Measurements from ENCODE around the gene FBXL13.

FBXL13 gene

GRCh38 chr7:103074519-103075336, at the start of gene FBXL13, which contains the start of gene ARMC10:
FBXL13 (minus strand) TSS chr7:103074796.
ARMC10 (plus strand) TSS chr7:103075140; CDS start chr7:103075273, 133 bp downstream.
- H3K9me3 ChIP-seq (ENCODE audit: control insufficient read depth in 2 of 2, low read length in 2 of 2): no peaks in the 10 kb centered on the region
- peak within 1 kb of the TSS; percentile 98 to 99 for H3K4me3 ChIP-seq (ENCODE audit: low read length in 2 of 2)
- peaks cover 15% of the 10 kb centered on the region for H3K4me1 ChIP-seq (ENCODE audit: control insufficient read depth, insufficient read depth, low read length)
- H3K27ac ChIP-seq (ENCODE audit: low read length): peak within 1 kb of the TSS; percentile 80
- no peaks in the 10 kb centered on the region for H3K36me3 ChIP-seq (ENCODE audit: control insufficient read depth in 2 of 2, insufficient read depth in 2 of 2, low read length in 2 of 2)
- no peaks in the 10 kb centered on the region for H3K27me3 ChIP-seq (ENCODE audit: control insufficient read depth in 1 of 2, insufficient read depth in 2 of 2, low read length in 2 of 2)
- peak within 1 kb of the TSS; percentile 71 to 92 for H3K9ac ChIP-seq (ENCODE audit: low read length in 2 of 2)

DNA sequence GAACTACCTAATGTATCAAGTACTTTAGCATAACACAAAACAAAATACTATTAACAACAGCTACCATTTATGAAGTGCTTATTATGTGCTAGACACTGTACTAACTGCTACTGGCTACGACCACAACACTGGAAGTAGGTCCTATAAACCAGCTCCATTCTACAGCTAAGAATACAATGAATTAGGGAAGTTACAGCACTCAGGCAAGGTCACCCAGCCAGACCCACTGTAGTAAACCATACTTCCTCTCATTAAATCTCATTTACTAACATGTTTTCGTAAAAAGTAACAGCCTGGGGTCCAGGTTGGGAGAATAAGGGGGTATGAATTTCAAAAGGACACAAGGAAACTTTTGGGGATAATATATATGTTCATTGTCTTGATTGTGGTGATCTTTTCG, 48.9 kb upstream of the FBXL13 start:
- H3K36me3 ChIP-seq (ENCODE audit: control insufficient read depth in 2 of 2, insufficient read depth in 2 of 2, low read length in 2 of 2): peaks cover 16 to 25% of the 10 kb centered on the region in 2 donors

GRCh38 chr7:103121641-103122040, 47.0 kb upstream of the FBXL13 start:
- Histone ChIP-seq H3K36me3 (ENCODE audit: control insufficient read depth in 2 of 2, insufficient read depth in 2 of 2, low read length in 2 of 2) (peaks cover 11 to 19% of the 10 kb centered on the region in 2 donors), H3K4me3 (ENCODE audit: low read length in 2 of 2) (no peak overlapping the region), H3K4me1 (ENCODE audit: control insufficient read depth, insufficient read depth, low read length) (no peaks in the 10 kb centered on the region), H3K27ac (ENCODE audit: low read length) (no peak overlapping the region), H3K9me3 (ENCODE audit: control insufficient read depth in 2 of 2, low read length in 2 of 2) (no peaks in the 10 kb centered on the region), H3K27me3 (ENCODE audit: control insufficient read depth in 1 of 2, insufficient read depth in 2 of 2, low read length in 2 of 2) (no peaks in the 10 kb centered on the region), H3K9ac (ENCODE audit: low read length in 2 of 2) (no peak overlapping the region)

More for the DNA sequence above, 48.9 kb upstream of the FBXL13 start:
- no peaks in the 10 kb centered on the region for H3K9me3 ChIP-seq (ENCODE audit: control insufficient read depth in 2 of 2, low read length in 2 of 2)
- no peak overlapping the region for H3K4me3 ChIP-seq (ENCODE audit: low read length in 2 of 2)
- H3K4me1 ChIP-seq (ENCODE audit: control insufficient read depth, insufficient read depth, low read length): no peaks in the 10 kb centered on the region
- no peaks in the 10 kb centered on the region for H3K27me3 ChIP-seq (ENCODE audit: control insufficient read depth in 1 of 2, insufficient read depth in 2 of 2, low read length in 2 of 2)
- no peak overlapping the region for H3K27ac ChIP-seq (ENCODE audit: low read length)
- H3K9ac ChIP-seq (ENCODE audit: low read length in 2 of 2): no peak overlapping the region

- Histone ChIP-seq H3K4me1 (ENCODE audit: control insufficient read depth, insufficient read depth, low read length) (no peaks in the 10 kb centered on the region), H3K27me3 (ENCODE audit: control insufficient read depth in 1 of 2, insufficient read depth in 2 of 2, low read length in 2 of 2) (no peaks in the 10 kb centered on the region), H3K9me3 (ENCODE audit: control insufficient read depth in 2 of 2, low read length in 2 of 2) (no peaks in the 10 kb centered on the region), H3K4me3 (ENCODE audit: low read length in 2 of 2) (no peak overlapping the region), H3K9ac (ENCODE audit: low read length in 2 of 2) (no peak overlapping the region), H3K36me3 (ENCODE audit: control insufficient read depth in 2 of 2, insufficient read depth in 2 of 2, low read length in 2 of 2) (peaks cover 11 to 19% of the 10 kb centered on the region in 2 donors), H3K27ac (ENCODE audit: low read length) (no peak overlapping the region)
Observed at GRCh38 chr7:103120362-103120761, 45.8 kb upstream of the FBXL13 start.

DNA sequence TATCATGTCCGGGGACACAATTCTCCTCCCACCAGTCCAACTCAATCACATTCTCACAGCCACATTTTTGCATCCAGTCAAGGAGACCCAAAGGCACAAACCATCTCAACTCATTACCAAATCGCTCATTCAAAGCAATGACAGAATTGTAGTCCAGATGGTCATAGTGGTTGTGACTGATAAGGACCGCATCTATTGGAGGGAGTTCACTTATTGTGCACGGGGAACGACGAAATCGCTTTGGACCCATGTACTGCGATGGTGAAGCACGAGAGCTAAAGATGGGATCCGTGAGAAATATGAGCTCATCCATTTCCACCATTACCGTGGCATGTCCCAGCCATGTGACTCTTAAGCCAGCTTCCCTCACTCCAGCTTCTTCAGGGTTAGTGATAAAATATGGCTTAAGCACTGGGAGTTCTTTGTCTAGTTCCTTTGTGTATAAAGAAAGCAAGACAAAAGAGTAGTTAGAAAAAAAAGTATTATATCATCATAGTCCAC, 45.2 kb upstream of the FBXL13 start:
- Histone ChIP-seq H3K36me3 (ENCODE audit: control insufficient read depth in 2 of 2, insufficient read depth in 2 of 2, low read length in 2 of 2) (peaks cover 11 to 19% of the 10 kb centered on the region in 2 donors), H3K27ac (ENCODE audit: low read length) (no peak overlapping the region), H3K4me1 (ENCODE audit: control insufficient read depth, insufficient read depth, low read length) (no peaks in the 10 kb centered on the region), H3K9ac (ENCODE audit: low read length in 2 of 2) (no peak overlapping the region), H3K27me3 (ENCODE audit: control insufficient read depth in 1 of 2, insufficient read depth in 2 of 2, low read length in 2 of 2) (no peaks in the 10 kb centered on the region), H3K9me3 (ENCODE audit: control insufficient read depth in 2 of 2, low read length in 2 of 2) (no peaks in the 10 kb centered on the region), H3K4me3 (ENCODE audit: low read length in 2 of 2) (no peak overlapping the region)

- Histone ChIP-seq H3K27me3 (ENCODE audit: control insufficient read depth in 1 of 2, insufficient read depth in 2 of 2, low read length in 2 of 2) (no peaks in the 10 kb centered on the region), H3K9me3 (ENCODE audit: control insufficient read depth in 2 of 2, low read length in 2 of 2) (no peaks in the 10 kb centered on the region), H3K36me3 (ENCODE audit: control insufficient read depth in 2 of 2, insufficient read depth in 2 of 2, low read length in 2 of 2) (peaks cover 7 to 22% of the 10 kb centered on the region in 2 donors), H3K4me3 (ENCODE audit: low read length in 2 of 2) (no peak overlapping the region), H3K4me1 (ENCODE audit: control insufficient read depth, insufficient read depth, low read length) (no peaks in the 10 kb centered on the region), H3K9ac (ENCODE audit: low read length in 2 of 2) (no peak overlapping the region), H3K27ac (ENCODE audit: low read length) (no peak overlapping the region)
Observed at GRCh38 chr7:103117465-103117864, 42.9 kb upstream of the FBXL13 start.

GRCh38 chr7:103116991-103117390, 42.4 kb upstream of the FBXL13 start:
- Histone ChIP-seq H3K4me1 (ENCODE audit: control insufficient read depth, insufficient read depth, low read length) (no peaks in the 10 kb centered on the region), H3K27ac (ENCODE audit: low read length) (no peak overlapping the region), H3K9me3 (ENCODE audit: control insufficient read depth in 2 of 2, low read length in 2 of 2) (no peaks in the 10 kb centered on the region), H3K9ac (ENCODE audit: low read length in 2 of 2) (no peak overlapping the region), H3K27me3 (ENCODE audit: control insufficient read depth in 1 of 2, insufficient read depth in 2 of 2, low read length in 2 of 2) (no peaks in the 10 kb centered on the region), H3K4me3 (ENCODE audit: low read length in 2 of 2) (no peak overlapping the region), H3K36me3 (ENCODE audit: control insufficient read depth in 2 of 2, insufficient read depth in 2 of 2, low read length in 2 of 2) (peaks cover 7 to 18% of the 10 kb centered on the region in 2 donors)

DNA sequence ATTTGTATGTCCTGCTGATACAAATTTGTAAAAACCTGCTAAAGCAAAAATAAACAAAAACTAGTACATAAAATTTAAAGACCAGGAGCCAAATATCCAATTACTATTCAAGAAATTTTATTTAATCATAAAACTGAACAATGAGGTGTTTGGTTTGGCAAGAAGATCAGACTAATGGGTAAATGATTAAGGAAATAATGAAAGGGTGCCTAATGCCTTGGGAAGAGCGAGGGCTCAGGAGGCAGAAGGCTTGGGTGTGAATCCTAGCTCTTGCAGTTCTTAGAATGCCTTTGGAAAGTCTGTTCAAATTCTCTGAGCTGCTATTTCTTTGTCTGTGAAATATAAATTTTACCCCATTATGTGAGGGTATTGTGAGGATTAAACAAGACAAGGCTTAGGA, 41.9 kb upstream of the FBXL13 start:
- H3K27me3 ChIP-seq (ENCODE audit: control insufficient read depth in 1 of 2, insufficient read depth in 2 of 2, low read length in 2 of 2): no peaks in the 10 kb centered on the region
- H3K36me3 ChIP-seq (ENCODE audit: control insufficient read depth in 2 of 2, insufficient read depth in 2 of 2, low read length in 2 of 2): peaks cover 7 to 15% of the 10 kb centered on the region in 2 donors
- H3K27ac ChIP-seq (ENCODE audit: low read length): no peak overlapping the region
- no peak overlapping the region for H3K9ac ChIP-seq (ENCODE audit: low read length in 2 of 2)
- no peak overlapping the region for H3K4me3 ChIP-seq (ENCODE audit: low read length in 2 of 2)
- no peaks in the 10 kb centered on the region for H3K4me1 ChIP-seq (ENCODE audit: control insufficient read depth, insufficient read depth, low read length)
- no peaks in the 10 kb centered on the region for H3K9me3 ChIP-seq (ENCODE audit: control insufficient read depth in 2 of 2, low read length in 2 of 2)

DNA sequence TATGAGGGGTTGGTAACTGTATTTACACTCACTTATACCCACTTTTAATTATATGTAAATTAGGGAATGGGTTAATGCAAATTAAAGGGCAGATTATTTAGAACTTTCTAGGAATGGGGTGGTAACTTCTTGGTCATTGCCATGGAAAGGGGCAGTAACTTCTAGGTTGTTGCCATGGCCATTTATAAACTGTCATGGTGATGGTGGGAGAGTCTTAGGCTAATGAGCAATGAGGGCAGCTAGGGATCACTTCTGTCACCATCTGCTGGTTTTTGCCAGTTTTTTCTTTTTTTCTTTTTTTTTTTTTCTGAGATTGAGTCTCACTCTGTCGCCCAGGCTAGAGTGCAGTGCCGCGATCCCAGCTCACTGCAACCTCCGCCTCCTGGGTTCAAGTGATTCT, 41.2 kb upstream of the FBXL13 start:
- Histone ChIP-seq H3K4me1 (ENCODE audit: control insufficient read depth, insufficient read depth, low read length) (no peaks in the 10 kb centered on the region), H3K9me3 (ENCODE audit: control insufficient read depth in 2 of 2, low read length in 2 of 2) (no peaks in the 10 kb centered on the region), H3K9ac (ENCODE audit: low read length in 2 of 2) (no peak overlapping the region), H3K36me3 (ENCODE audit: control insufficient read depth in 2 of 2, insufficient read depth in 2 of 2, low read length in 2 of 2) (peaks cover under 1 to 13% of the 10 kb centered on the region in 2 donors), H3K27me3 (ENCODE audit: control insufficient read depth in 1 of 2, insufficient read depth in 2 of 2, low read length in 2 of 2) (no peaks in the 10 kb centered on the region), H3K27ac (ENCODE audit: low read length) (no peak overlapping the region), H3K4me3 (ENCODE audit: low read length in 2 of 2) (no peak overlapping the region)

DNA sequence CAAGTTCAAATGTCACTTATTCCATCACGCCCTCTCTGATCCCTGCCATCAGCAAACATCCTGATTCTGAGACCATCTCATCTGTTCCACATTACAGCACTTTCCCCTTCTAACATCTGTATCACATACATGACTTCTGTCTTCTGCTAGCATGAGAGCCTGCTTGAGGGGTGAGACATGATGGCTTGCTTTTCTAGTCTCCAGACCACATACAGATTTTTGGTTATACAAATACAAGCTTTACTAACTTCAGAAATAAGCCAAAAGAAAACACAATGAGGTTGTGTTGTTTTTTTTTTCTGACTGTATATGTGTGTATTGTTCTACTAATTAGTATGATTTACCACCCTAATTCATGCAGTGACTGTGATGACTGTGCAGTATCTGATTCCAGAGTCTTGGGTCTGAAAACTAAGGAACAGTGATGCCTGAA, 40.0 kb upstream of the FBXL13 start:
- no peaks in the 10 kb centered on the region for H3K9me3 ChIP-seq (ENCODE audit: control insufficient read depth in 2 of 2, low read length in 2 of 2)
- peaks cover 0 to 10% of the 10 kb centered on the region in 2 donors for H3K36me3 ChIP-seq (ENCODE audit: control insufficient read depth in 2 of 2, insufficient read depth in 2 of 2, low read length in 2 of 2)
- H3K9ac ChIP-seq (ENCODE audit: low read length in 2 of 2): no peak overlapping the region
- no peak overlapping the region for H3K4me3 ChIP-seq (ENCODE audit: low read length in 2 of 2)
- no peak overlapping the region for H3K27ac ChIP-seq (ENCODE audit: low read length)
- H3K27me3 ChIP-seq (ENCODE audit: control insufficient read depth in 1 of 2, insufficient read depth in 2 of 2, low read length in 2 of 2): no peaks in the 10 kb centered on the region
- no peaks in the 10 kb centered on the region for H3K4me1 ChIP-seq (ENCODE audit: control insufficient read depth, insufficient read depth, low read length)

GRCh38 chr7:103113164-103113563, 38.6 kb upstream of the FBXL13 start:
- no peaks in the 10 kb centered on the region for H3K27me3 ChIP-seq (ENCODE audit: control insufficient read depth in 1 of 2, insufficient read depth in 2 of 2, low read length in 2 of 2)
- H3K4me3 ChIP-seq (ENCODE audit: low read length in 2 of 2): no peak overlapping the region
- H3K27ac ChIP-seq (ENCODE audit: low read length): no peak overlapping the region
- H3K36me3 ChIP-seq (ENCODE audit: control insufficient read depth in 2 of 2, insufficient read depth in 2 of 2, low read length in 2 of 2): peaks cover 0 to 6% of the 10 kb centered on the region in 2 donors
- H3K4me1 ChIP-seq (ENCODE audit: control insufficient read depth, insufficient read depth, low read length): no peaks in the 10 kb centered on the region
- no peak overlapping the region for H3K9ac ChIP-seq (ENCODE audit: low read length in 2 of 2)
- no peaks in the 10 kb centered on the region for H3K9me3 ChIP-seq (ENCODE audit: control insufficient read depth in 2 of 2, low read length in 2 of 2)
